WTC11 (cell line): ENCODE measurements around the gene AGTR1. TPM values are rescaled to one million over a fixed set of nuclear protein-coding genes. Genes with fewer than 3 reads are reported as not detected.

Experiments
- ATAC-seq: fragments of 200-7000 bp; cut with Tn5 transposase; 2 replicates; pipeline ENCODE4 v1.10.0; 2021; ENCODE audit warnings: mild to moderate bottlenecking, moderate library complexity
- CTCF ChIA-PET: fragments of 300-600 bp; sonication (Branson Sonifier 250); formaldehyde crosslinking; loops from one replicate; lab custom pipeline; 2021; ENCODE audit warnings: antibody characterized with exemption; lab: Charles Lee
- POLR2A ChIA-PET: fragments of 350-600 bp; sonication (Branson Sonifier 250); formaldehyde crosslinking; loops from one replicate; lab custom pipeline; 2021; ENCODE audit warnings: antibody characterized with exemption; lab: Charles Lee
- DNase-seq: peaks from one replicate; pipeline ENCODE4 v3.0.0; 2021; ENCODE audit warnings: low spot score
- H3K27ac Mint-ChIP-seq: 2 replicates; pipeline ENCODE4 v1.8.0; 2021; ENCODE audit warnings: mixed read lengths
- H3K27me3 Mint-ChIP-seq: 2 replicates; pipeline ENCODE4 v1.8.0; 2021; ENCODE audit warnings: low read depth, mild to moderate bottlenecking, moderate library complexity, mixed read lengths
- H3K36me3 Mint-ChIP-seq: 2 replicates; pipeline ENCODE4 v1.8.0; 2021; ENCODE audit warnings: mixed read lengths
- H3K4me1 Mint-ChIP-seq: 2 replicates; pipeline ENCODE4 v1.8.0; 2022; ENCODE audit warnings: mixed read lengths
- H3K4me3 Mint-ChIP-seq: 2 replicates; pipeline ENCODE4 v1.8.0; 2021; ENCODE audit warnings: mild to moderate bottlenecking, moderate library complexity, mixed read lengths
- H3K9me3 Mint-ChIP-seq: 2 replicates; pipeline ENCODE4 v1.8.0; 2021; ENCODE audit warnings: mixed read lengths
- CBFB ChIP-seq: sonication (generic); formaldehyde crosslinking; IDR thresholded peaks from 2 replicates; pipeline ENCODE4 v1.8.1; 2022; ENCODE audit warnings: mild to moderate bottlenecking, low read depth, missing genetic modification reagents
- IRF2 ChIP-seq: sonication (generic); formaldehyde crosslinking; IDR thresholded peaks from 2 replicates; pipeline ENCODE4 v1.8.0; 2022; ENCODE audit warnings: low read depth, missing genetic modification reagents, borderline replicate concordance
- KAT7 ChIP-seq: sonication (generic); formaldehyde crosslinking; IDR thresholded peaks from 2 replicates; pipeline ENCODE4 v1.8.1; 2023; ENCODE audit warnings: missing genetic modification reagents, mild to moderate bottlenecking, borderline replicate concordance
- MYBL2 ChIP-seq: sonication (generic); formaldehyde crosslinking; IDR thresholded peaks from 2 replicates; pipeline ENCODE4 v1.8.1; 2023; ENCODE audit warnings: mild to moderate bottlenecking, moderate library complexity, missing genetic modification reagents
- SOX15 ChIP-seq: fragments of 250-450 bp; sonication (Bioruptor Pico); IDR thresholded peaks from 2 replicates; pipeline ENCODE4 v1.9.0; 2021; ENCODE audit warnings: mild to moderate bottlenecking
- TP53 ChIP-seq: sonication (generic); formaldehyde crosslinking; IDR thresholded peaks from 2 replicates; pipeline ENCODE4 v1.8.1; 2023; ENCODE audit warnings: mild to moderate bottlenecking, missing genetic modification reagents
- ZNF232 ChIP-seq: sonication (generic); formaldehyde crosslinking; IDR thresholded peaks from 2 replicates; pipeline ENCODE4 v1.8.0; 2022; ENCODE audit warnings: mild to moderate bottlenecking, missing genetic modification reagents
- ZNF396 ChIP-seq: fragments of 250-450 bp; sonication (Bioruptor Pico); IDR thresholded peaks from 2 replicates; pipeline ENCODE4 v1.8.0; 2021; ENCODE audit warnings: mild to moderate bottlenecking, moderate library complexity, borderline replicate concordance
- ZNF416 ChIP-seq: fragments of 250-450 bp; sonication (Bioruptor Pico); IDR thresholded peaks from 2 replicates; pipeline ENCODE4 v1.9.0; 2021; ENCODE audit warnings: mild to moderate bottlenecking, inconsistent platforms
- ZNF425 ChIP-seq: fragments of 250-450 bp; sonication (Bioruptor Pico); conservative IDR thresholded peaks from 2 replicates; pipeline ENCODE4 v1.9.0; 2021; ENCODE audit warnings: mild to moderate bottlenecking
- total RNA-seq: library from RNA; stranded (reverse); gene quantifications from 3 replicates; pipeline ENCODE4 v1.2.3, GENCODE V29; 2021
- TF ChIP-seq, protein P1 (sequence below): sonication (generic); formaldehyde crosslinking; IDR thresholded peaks from 2 replicates; pipeline ENCODE4 v1.8.1; 2023; ENCODE audit warnings: mild to moderate bottlenecking, missing genetic modification reagents, moderate library complexity
- TF ChIP-seq, protein P2 (sequence below): sonication (generic); formaldehyde crosslinking; IDR thresholded peaks from 2 replicates; pipeline ENCODE4 v1.8.1; 2022; ENCODE audit warnings: low read depth, mild to moderate bottlenecking, moderate library complexity, missing genetic modification reagents, borderline replicate concordance
- TF ChIP-seq, protein P3 (sequence below): fragments of 250-450 bp; sonication (Bioruptor Pico); IDR thresholded peaks from 2 replicates; pipeline ENCODE4 v1.9.0; 2021; ENCODE audit warnings: mild to moderate bottlenecking

Gene AGTR1
- total RNA-seq, 1 experiment from 2014 or later: 0.13 TPM

DNA sequence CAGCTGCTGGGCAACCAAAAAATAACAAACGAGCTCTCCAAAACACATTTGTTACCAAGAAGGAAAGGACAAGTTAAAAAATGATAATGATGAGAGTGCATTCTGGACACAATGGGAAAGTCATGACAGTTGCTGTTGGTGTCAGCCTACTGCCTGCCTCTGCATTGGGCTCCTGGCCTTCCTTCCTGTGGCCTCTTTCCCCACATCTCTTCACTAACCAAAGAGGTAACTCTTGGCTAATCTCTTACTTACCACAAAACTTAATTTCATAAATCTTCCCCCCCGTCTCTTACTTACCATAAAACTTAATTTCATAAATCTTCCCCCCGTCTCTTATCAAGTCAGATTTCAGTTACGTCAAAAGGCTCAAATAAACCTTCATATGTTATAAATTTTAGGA is 58.6 kb downstream of the AGTR1 start:
- DNase-seq (no peak), ATAC-seq (no peak)
- no peak overlapping the region for H3K4me3 Mint-ChIP-seq
- H3K4me1 Mint-ChIP-seq: no peaks in the 10 kb centered on the region
- no peaks in the 10 kb centered on the region; the same call in 1 of the 2 replicates for H3K27me3 Mint-ChIP-seq
- CTCF ChIA-PET: no interaction called here
- POLR2A ChIA-PET: no interaction called here
- no peaks in the 10 kb centered on the region for H3K36me3 Mint-ChIP-seq
- H3K9me3 Mint-ChIP-seq: peaks cover 7% of the 10 kb centered on the region; the same call in 1 of the 2 replicates
- no peak overlapping the region for H3K27ac Mint-ChIP-seq
- TF ChIP-seq, protein P1, sequence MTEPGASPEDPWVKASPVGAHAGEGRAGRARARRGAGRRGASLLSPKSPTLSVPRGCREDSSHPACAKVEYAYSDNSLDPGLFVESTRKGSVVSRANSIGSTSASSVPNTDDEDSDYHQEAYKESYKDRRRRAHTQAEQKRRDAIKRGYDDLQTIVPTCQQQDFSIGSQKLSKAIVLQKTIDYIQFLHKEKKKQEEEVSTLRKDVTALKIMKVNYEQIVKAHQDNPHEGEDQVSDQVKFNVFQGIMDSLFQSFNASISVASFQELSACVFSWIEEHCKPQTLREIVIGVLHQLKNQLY: no peak
- no peak for TF ChIP-seq KAT7 (CRISPR knock-in tag)
- no peak for TF ChIP-seq SOX15 (CRISPR knock-in tag)
- TF ChIP-seq TP53: no peak
- TF ChIP-seq, protein P2, sequence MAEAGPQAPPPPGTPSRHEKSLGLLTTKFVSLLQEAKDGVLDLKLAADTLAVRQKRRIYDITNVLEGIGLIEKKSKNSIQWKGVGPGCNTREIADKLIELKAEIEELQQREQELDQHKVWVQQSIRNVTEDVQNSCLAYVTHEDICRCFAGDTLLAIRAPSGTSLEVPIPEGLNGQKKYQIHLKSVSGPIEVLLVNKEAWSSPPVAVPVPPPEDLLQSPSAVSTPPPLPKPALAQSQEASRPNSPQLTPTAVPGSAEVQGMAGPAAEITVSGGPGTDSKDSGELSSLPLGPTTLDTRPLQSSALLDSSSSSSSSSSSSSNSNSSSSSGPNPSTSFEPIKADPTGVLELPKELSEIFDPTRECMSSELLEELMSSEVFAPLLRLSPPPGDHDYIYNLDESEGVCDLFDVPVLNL (CRISPR knock-in tag): no peak
- TF ChIP-seq MYBL2: no peak
- TF ChIP-seq, protein P3, sequence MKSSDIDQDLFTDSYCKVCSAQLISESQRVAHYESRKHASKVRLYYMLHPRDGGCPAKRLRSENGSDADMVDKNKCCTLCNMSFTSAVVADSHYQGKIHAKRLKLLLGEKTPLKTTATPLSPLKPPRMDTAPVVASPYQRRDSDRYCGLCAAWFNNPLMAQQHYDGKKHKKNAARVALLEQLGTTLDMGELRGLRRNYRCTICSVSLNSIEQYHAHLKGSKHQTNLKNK (CRISPR knock-in tag): no peak
- no peak for TF ChIP-seq ZNF396 (CRISPR knock-in tag)
- TF ChIP-seq ZNF416 (CRISPR knock-in tag): no peak

DNA sequence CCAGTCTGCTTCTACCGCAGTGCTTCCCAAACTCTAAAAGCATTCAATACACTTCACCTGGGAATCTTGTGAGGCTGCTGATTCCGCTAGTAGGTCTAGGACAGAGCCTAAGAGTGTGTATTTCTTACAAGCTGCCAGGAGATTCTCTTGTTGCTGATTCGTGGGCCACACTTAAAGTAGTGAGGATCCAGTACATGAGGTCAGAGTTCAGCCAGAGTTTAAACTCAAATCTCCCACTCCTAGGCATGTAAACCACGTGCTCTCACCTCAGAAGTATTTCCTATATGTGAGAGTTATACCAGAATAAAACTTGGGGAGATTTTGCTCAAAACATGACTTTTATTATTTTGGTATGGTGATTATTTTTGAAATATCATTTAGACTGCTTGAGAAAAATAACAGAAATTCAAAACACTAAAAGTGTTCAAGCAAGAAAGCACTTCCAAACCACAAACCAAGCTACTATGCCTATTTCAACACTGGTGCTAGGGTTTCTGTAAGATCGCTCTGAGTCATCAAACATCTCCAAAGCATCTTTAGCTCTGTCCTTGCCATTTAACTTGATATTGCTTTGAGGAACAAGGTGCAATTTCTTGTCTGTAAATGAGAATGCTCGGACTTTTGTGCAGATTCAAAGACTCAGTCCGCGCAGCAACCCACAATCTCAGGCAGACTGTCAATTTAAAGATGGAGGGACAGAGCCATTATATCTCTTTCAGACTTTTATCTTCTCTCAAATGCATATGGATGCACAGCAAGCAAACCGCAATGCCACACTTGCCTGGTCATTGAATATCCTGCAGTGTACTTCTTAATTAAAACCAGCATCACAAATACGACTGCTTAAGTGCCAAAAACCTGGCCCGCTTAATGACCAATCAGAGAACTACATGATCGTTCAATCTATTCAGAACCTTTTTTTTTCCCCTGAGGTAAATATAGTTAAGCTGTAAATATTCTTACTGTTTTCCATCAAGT is 59.8 kb downstream of the AGTR1 start:
- DNase-seq: no peak
- no peak for TF ChIP-seq SOX15 (CRISPR knock-in tag)
- TF ChIP-seq ZNF425 (CRISPR knock-in tag): no peak
- TF ChIP-seq CBFB (CRISPR knock-in tag): no peak
- TF ChIP-seq ZNF232: no peak
- TF ChIP-seq, all 79 proteins: peak for 0
- POLR2A ChIA-PET: no interaction called here
- no peak for ATAC-seq
- Mint-ChIP-seq H3K36me3 (no peaks in the 10 kb centered on the region), H3K4me3 (no peak overlapping the region), H3K4me1 (no peaks in the 10 kb centered on the region), H3K27me3 (no peaks in the 10 kb centered on the region; the same call in 1 of the 2 replicates), H3K27ac (no peak overlapping the region), H3K9me3 (peaks cover 7% of the 10 kb centered on the region; the same call in 1 of the 2 replicates)
- CTCF ChIA-PET: no interaction called here

GRCh38 chr3:148758303-148758884 is 60.7 kb downstream of the AGTR1 start:
- DNase-seq: no peak
- no peaks in the 10 kb centered on the region for H3K36me3 Mint-ChIP-seq
- H3K4me1 Mint-ChIP-seq: no peaks in the 10 kb centered on the region
- ChIA-PET CTCF (interaction anchor here (0.5 kb wide), 1 partner anchor 1103 kb away, joined by 3 read pairs; no protein-coding TSS in a partner anchor), POLR2A (no interaction called here)
- H3K9me3 Mint-ChIP-seq: peaks cover 7% of the 10 kb centered on the region; the same call in 1 of the 2 replicates
- no peaks in the 10 kb centered on the region; the same call in 1 of the 2 replicates for H3K27me3 Mint-ChIP-seq
- TF ChIP-seq ZNF416 (CRISPR knock-in tag) (no peak), IRF2 (no peak)
- no peak overlapping the region for H3K27ac Mint-ChIP-seq
- H3K4me3 Mint-ChIP-seq: no peak overlapping the region
- no peak for ATAC-seq
